Posterior vena cava (tissue), 2 donors: Measurements from ENCODE around the gene FBXL20. TPM values are rescaled to one million over a fixed set of nuclear protein-coding genes. Genes with fewer than 3 reads are reported as not detected.

Experiments
- total RNA-seq, 2 donors: library from RNA; stranded (reverse); fragmentation: NEBNext Ultra II Directional; extraction: Animal tissue kit (Norgen Biotek cat#: 25700); gene quantifications; one replicate each; pipeline ENCODE4 v1.2.1, GENCODE V29; 2021
- donor health status: DM: yes; HTN: yes; CAD: no.
- donor health status: DM: yes; HTN: yes; CAD: no.

Gene FBXL20
- total RNA-seq, 2 donors from 2014 or later: 13.7 to 15.4 TPM

Other genes with a start within 250 kb of the FBXL20 start
- gene PLXDC1, start 250.0 kb downstream of the FBXL20 start, total RNA-seq: 10 to 100 TPM; 16.0 to 27.2 TPM
- not detected for gene ARL5C, start 235.5 kb downstream of the FBXL20 start, total RNA-seq
- gene CACNB1, start 204.0 kb downstream of the FBXL20 start, total RNA-seq: 10 to 100 TPM in 1 of 2 donors, 1 to 10 TPM in 1; 8.8 to 11.3 TPM
- gene RPL19, start 201.3 kb downstream of the FBXL20 start, total RNA-seq: 1,000 to 10,000 TPM; 1,084 to 1,135 TPM
- gene STAC2, start 175.7 kb downstream of the FBXL20 start, total RNA-seq: 1 to 10 TPM in 1 of 2 donors, under 1 TPM in 1; 0.71 to 1.2 TPM
- gene MED1, start 49.6 kb upstream of the FBXL20 start, total RNA-seq: 10 to 100 TPM; 26.4 to 27.1 TPM
- gene CDK12, start 59.9 kb upstream of the FBXL20 start, total RNA-seq: 10 to 100 TPM; 37.6 to 40.8 TPM
- gene NEUROD2, start 206.3 kb upstream of the FBXL20 start, total RNA-seq: not detected
- 1 to 10 TPM in 1 of 2 donors, under 1 TPM in 1; 0.38 to 2.3 TPM for gene PPP1R1B, start 225.3 kb upstream of the FBXL20 start, total RNA-seq
- 10 to 100 TPM; 32.8 to 35.4 TPM for gene STARD3, start 235.5 kb upstream of the FBXL20 start, total RNA-seq